OCI-M1 (cell line): ENCODE results near the gene CYB5R2.

ENCODE experiments used
- DNase-seq: peaks from one replicate; lab custom pipeline; 2025; lab: John Stamatoyannopoulos, UW

Gene CYB5R2

DNA sequence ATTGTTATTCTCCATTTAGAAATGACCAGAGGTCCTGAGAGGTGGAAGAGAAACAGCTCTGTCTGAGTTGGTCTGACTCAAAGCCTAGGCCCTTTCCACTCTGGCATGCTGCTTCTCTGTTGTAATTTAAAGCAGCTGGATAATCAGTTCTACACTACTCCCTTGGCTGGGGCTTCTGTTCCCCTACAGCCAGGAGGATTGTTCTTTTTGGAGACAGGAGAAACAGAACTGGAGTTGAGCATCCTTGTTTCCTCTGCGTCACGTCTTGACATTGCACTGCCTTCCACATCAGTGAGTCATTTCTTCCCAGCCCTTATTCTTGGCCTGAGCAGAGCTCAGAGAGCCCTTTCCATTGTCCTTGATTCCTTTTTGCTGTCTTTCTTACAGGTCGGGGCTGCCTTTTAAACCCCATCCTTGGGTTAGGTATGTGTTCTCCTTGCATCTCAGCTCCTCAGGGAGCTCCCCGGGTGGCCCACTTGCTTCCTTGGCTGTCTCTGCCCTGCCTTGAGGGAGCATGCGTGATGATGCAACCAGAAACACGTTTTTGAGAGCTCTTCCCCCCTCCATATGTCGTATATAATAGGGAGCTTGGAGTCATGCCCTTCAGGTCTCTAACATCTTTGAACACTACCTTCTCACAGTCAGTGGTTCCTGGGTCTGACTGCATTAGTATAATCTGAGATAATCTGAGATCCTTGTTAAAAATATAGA lies 35.7 kb downstream of the CYB5R2 start:
- DNase-seq = no peak

DNA sequence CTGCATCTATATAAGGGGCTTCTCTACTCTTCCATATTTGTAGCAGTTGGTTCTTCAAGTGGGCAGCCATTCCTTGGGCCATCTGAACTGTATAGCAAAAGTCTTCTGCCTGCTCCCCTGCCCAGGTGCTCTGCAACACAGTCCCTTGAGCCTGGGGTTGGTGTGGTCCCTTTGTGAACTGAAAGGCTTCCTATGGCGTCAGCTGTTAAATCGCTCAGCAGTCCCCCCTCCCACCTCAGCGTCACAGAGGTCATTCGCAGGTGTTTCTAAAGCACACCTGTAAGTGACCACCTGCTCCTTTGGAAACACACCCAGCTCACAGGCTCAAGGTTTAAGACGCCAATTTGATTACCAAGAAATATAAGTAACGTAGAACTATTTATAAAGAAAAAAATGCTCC lies 37.0 kb downstream of the CYB5R2 start:
- DNase-seq = no peak

DNA sequence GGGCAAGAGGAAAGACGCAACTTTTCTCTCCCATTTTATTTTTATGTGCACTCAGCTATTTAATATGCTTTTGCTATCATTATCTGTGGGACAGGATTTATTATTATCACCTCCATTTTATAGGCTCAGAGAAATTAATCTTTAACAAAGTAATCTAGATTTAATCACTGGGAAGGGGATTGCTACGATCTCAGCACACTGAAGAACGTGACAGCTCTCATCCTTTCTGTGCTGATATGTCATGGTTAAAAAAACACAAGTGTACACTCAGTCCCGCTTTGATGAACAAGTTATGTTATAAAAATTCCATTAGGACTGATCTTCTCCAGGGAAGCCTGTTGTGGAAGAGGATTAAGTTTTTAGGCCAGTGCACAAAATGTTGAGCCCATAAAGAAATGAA lies 37.6 kb downstream of the CYB5R2 start:
- DNase-seq = no peak

DNA sequence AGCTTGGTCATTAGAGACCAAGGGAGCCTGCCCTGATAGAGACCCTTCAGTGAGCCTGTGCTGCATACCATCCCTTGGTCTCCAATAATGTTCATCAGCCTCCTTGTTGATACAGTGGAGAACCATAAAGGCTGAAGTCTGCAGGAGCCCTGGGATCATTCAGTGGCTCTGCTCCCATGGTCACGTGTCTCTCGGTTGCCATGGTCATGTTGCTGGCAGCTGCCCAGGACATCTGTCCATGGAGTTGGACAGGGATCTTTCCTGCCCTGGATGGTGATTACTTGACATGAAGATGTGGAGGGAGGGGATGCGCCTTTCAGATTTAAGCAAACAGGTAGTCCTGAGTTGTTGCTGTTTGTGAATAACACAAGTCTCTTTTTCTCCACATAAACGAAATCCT lies 38.2 kb downstream of the CYB5R2 start:
- DNase-seq = no peak

DNA sequence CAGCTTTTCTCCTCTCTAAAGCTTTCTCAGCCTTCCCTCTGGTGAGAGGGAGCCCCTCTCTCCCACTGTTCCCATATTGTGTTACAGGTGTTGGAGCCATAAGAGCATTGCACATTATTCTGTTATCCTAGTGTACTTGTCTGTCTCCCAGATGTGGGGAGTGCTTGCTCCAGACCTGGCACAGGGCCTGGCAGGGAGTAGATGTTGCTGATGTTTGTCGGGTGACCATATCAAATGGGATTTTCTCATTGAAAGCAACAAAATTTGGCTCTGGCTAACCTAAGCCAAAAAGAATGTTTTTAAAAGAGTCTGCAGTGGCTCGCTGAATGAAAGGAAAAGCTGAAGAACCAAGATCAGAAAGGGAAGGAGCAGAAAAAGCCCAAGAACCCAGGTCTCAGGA lies 41.1 kb downstream of the CYB5R2 start:
- DNase-seq = no peak

DNA sequence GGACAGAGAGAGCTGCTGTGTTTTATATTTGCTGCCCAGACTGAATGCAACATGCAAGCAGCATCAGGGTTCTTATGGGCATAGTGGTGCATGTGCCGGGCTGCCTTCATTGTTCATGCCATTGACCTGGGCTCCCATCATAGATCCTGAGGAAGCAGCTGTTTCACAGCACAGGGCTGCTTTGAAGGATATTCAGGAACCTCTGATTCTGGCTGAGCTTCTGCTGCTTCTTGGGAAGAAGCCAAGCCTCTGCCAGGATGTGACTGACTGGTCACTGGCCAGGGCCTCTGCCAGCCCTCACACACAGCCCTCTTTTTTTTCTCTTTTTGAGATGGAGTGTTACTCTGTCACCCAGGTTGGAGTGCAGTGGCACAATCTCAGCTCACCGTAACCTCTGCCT lies 43.3 kb downstream of the CYB5R2 start:
- DNase-seq = no peak

DNA sequence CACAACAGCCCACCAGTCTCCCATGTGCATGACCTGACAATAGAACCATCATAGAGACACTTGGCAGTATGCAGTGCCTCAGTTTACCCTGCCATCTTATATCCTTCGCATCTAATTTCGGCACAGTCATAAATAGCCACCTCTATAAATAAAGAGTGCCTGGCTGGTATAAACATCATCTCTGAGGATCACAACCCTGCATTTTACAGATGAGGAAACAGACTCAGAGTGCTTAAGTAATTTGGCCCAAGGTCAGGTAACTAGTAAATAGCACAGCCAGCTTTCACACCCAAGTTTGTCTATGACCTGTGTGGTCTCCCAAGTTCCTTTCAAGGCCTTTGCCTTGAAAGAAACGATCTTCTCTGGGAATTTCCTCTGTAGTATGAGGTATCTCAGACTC lies 44.6 kb downstream of the CYB5R2 start:
- DNase-seq = no peak

DNA sequence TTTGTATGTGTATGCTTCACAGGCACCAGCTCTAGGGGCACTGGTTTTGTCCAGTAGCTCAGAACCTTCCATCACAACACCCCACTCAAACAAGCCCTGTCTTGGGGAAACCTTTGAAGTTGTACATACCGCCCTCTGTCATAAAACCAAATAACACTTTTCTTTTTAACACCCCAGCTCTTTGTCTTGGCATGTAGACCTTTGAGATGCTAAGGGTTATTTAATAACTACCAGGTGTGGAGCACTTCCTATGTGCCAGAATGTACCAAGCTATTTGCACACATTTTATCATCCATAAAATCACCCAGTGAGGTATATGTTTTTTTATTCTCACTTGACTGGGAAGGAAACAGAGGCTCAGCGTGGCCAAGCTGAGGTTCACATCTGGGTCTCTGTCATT lies 50.6 kb downstream of the CYB5R2 start:
- no peak for DNase-seq

DNA sequence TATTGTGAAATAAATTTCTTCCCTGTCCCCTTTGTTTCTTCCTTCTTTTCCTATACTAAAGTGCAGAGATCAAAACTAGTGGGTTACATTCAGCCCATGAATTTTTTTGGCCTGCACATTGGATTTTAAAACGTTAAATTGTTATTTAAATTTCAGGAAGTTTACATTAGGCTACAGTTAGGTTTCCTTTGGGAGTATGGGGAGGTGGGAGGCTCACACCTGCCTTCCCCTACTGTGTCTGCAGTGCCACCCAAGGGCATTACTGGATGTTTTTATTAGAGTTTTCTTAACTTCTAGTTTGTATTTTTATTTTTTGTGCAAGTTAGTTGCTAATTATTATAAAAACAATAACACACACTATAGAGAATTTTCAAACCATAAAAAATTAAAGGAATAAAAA lies 51.7 kb downstream of the CYB5R2 start:
- DNase-seq = no peak

DNA sequence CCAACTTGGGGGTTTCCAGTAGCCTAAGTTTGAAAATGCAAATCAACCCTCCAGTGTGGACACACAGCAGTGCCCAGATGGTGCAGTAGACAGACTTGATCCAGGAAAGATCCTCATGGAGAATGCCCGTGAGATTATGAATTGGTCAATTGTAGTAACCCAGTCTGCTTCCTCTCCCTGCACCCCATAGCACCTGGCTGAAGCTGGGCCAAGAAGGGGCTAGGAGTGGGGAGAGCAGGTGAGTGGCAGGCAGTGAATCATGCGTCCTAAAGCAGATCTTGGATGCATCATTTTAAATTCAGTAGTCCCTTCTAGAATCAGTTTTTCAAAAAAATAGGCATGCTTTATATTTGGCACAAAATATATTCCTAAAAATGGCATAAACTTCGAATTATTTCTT lies 52.2 kb downstream of the CYB5R2 start:
- DNase-seq = no peak

DNA sequence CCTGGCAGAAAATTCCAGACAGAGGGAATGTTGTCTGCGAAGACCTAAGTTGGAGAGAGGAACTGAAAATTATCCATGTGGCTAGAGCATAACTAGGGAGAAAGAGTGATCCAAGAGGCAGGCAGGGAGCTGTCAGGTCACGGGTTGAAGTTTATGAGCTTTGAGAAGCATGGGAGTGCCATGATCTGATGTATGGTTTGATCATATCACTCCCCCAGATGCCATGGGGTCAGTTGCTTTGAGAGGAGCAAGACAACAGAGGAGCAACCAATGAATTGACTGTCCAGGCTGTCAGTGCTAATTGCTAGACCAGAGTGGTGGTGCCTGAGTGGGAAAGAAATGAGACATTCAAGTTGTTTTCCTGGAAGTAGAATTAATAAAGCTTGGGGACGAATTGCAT lies 54.0 kb downstream of the CYB5R2 start:
- no peak for DNase-seq

DNA sequence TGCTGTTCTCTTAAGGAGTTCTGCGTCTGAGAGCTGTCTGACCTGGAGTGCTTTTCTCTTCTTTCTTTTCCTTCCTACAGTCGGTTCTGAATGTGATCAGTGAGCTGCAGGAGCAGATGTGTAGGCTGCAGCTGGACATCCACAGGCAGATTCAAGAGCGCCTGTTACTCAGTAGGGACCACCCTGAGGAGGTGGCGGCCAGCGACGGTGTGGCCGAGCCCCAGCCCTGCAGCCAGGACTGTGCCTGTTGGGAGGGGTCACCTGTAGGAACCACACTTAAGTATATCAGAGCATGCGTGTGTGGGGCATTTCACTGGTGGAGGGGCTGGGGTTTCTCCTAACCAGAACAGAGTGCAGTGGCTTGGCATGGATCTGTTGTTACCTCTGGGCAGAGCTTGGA lies 56.3 kb downstream of the CYB5R2 start:
- no peak for DNase-seq
